HG02763 (cell line): ENCODE data around the gene RGS1.

Experiments
- ATAC-seq: cut with Tn5 transposase; IDR thresholded peaks from one replicate; pipeline ENCODE4 v1.9.1; 2021; ENCODE audit warnings: mild to moderate bottlenecking, moderate library complexity; ENCODE audit not compliant: unreplicated experiment

The RGS1 gene

DNA sequence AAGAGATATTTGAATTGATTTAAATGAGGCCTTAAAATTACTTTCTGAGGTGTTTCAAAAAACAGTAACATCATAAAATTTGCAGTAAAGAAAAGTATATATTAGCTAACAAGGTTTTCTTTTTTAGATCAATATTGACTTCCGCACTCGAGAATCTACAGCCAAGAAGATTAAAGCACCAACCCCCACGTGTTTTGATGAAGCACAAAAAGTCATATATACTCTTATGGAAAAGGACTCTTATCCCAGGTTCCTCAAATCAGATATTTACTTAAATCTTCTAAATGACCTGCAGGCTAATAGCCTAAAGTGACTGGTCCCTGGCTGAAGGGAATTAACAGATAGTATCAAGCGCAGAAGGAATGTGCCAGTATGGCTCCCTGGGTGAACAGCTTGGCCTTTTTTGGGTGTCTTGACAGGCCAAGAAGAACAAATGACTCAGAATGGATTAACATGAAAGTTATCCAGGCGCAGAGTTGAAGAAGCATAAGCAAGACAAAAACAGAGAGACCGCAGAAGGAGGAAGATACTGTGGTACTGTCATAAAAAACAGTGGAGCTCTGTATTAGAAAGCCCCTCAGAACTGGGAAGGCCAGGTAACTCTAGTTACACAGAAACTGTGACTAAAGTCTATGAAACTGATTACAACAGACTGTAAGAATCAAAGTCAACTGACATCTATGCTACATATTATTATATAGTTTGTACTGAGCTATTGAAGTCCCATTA is 3.6 kb downstream of the RGS1 start:
- no peak for ATAC-seq

DNA sequence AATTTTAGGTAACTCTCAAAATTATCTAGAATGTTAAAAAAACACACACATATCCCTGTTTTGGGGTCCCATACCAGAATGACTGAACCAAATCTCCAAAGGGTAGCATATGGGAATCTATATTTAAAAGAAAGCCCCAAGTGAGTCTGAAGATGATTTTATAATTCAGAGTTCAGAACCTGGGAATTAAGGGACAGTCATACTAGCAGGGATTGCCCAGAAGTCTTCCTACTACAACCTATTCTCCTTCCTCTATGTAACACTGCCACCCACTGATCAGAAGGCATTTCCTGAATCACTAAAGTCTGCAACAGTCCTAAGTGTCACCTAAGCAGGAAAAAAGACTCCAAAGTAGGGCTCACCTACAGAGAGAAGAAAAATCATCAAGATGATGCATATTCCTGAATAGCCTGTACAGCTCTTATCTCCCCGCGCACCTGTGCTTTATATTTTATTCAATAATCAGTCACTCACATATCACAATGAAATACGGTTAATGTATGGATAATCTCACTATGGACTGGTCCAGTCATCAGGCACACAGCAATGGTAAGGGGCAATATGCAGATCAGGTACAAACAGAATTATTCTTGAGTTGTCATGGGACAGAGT is 4.9 kb downstream of the RGS1 start:
- peak; percentile 37 for ATAC-seq

DNA sequence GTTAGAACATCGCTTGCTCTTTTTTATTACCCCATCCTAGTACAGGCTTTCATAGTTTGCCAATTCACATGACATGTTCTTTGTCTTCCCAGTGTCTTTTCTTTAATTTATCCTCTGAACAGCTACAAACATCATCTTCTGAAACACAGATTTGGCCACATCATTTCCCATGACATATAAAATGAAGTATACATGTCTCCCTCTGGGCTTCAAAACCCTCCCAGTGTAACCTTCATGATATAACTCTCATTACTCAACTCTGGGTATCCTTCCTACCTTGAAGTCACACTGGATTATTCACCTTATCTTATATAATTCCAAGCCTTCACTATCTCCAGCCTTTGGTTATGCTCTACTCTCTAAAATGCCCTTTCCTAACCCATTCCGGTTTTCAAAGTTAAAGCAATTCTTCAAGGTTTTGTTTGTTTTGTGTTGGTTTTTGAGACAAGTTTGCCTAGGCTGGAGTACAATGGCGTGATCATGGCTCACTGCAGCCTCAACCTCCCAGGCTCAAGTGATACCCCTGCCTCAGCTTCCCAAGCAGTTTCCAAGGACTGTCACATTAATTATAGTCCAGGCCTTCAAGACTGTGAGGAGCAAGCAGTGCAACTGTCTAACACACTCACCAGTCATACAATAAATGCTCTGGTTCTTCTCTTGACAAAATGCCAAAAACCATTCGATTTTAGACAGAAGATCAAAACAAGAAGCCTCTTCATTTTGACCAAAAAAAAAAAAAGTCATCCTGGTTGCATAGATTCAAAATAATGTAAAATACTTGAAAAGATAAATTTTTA is 5.8 kb downstream of the RGS1 start:
- ATAC-seq = peak; percentile 11

DNA sequence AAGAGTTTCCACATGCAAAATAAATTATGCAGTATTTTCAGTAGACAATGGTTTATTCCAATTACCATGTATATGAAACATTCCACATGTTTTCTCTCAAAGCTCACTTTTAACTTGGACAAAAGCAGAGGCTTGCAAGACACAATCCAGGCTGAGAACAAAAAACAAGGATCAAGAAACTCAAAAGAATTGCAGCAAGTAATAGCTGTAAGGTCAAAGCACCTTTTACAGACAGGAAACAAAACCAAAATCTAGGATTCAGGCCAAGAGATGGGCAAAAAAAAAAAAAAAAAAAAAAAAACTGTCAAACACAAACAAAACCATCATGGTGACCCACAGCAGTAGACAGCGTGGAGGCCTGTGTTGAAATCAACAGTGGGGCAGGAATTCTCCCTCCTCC is 9.3 kb downstream of the RGS1 start:
- no peak for ATAC-seq

DNA sequence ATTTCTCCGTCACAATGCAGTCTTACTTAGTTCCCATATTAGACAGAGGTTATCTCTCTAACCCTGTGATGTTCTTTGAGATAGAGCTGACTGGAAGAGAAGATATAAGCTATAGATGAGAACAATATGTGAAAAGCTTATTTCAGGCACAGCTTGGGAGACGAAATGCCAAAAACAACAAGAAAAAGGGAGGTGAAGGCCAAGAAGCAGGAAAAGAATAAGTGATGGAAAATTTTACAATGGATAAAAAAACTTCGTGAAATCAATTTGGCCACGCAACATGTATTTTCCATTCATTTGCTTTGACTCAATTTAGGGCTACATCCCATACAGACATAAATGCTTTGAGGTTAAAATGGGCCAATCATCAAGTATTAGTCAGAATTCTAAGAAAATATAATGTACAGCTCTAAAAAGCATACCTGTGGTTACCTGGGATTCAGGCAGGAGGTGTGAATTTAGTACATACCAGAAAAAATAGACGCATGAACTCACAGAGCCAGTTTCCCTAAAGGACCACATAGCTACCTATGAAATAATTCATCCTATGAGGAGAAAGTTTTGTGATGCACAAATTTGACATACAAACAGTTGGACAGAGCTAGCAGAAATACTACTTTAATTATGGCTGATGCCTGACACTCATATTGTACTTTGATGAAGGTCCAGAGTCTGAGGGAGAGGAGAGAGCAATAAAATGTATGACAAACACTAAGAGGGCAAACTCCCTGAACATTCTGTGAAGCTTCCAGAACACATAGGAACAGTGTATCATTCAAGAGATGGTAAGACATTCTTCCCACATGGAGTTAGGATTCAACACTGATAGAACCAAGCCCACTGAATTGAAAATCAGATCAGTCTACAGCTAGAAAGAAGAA is 12.1 kb downstream of the RGS1 start:
- ATAC-seq = no peak

DNA sequence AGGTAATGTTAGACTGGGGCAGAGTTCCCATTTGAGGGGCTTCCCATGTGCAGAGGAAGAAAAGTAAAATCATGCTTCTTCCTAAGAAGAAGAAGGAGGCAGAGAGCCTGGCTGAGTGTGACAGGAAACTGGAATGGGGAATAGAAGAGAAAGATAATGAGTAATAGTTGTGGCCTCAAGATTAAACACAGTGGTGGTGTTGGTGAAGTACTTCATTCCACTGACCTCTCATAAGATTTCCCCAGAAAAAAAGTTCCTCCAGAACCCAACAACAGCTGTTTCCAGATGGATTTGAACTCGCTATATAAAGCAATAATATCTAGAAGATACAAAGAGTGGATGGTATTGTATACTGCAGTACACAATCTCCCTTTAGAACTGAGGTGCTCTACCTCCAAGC is 13.0 kb downstream of the RGS1 start:
- no peak for ATAC-seq

DNA sequence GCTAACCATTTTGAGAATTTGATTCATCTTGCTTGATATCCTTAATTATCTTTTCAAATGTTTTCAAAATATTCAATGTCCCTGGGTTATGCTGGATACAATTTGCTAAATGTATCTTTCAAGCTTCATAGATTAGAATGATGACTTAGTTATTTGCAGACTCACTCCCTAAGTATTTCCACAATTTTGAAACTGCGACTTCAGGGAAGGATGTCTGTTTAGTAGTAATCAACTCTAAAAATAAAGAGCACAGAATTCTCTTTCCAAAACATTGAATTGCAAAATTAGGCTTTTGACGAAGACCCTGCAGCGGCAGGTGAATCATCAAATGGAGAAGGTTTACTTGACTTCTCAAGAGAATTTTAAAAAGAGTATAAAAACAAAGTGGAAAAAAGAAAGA is 14.2 kb downstream of the RGS1 start:
- no peak for ATAC-seq

DNA sequence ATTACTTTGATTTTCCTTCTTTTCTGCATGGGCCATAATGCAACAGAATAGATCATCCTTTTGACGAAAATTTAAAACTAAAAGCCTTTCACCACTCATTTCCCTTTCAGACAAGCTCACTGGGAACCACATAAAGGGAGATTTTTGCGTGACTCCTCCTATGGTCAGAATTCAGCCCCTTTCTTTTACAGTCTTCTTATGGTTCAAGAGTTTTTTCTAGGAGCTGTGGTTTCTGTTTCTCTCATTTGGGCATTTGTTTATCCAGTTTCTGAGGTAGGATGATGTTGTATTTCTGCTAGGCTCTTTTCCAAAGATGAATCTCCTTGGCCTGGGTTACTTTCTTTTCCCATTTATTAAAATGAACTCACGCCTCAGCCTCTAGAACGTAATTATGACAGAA is 16.9 kb downstream of the RGS1 start:
- ATAC-seq = no peak

DNA sequence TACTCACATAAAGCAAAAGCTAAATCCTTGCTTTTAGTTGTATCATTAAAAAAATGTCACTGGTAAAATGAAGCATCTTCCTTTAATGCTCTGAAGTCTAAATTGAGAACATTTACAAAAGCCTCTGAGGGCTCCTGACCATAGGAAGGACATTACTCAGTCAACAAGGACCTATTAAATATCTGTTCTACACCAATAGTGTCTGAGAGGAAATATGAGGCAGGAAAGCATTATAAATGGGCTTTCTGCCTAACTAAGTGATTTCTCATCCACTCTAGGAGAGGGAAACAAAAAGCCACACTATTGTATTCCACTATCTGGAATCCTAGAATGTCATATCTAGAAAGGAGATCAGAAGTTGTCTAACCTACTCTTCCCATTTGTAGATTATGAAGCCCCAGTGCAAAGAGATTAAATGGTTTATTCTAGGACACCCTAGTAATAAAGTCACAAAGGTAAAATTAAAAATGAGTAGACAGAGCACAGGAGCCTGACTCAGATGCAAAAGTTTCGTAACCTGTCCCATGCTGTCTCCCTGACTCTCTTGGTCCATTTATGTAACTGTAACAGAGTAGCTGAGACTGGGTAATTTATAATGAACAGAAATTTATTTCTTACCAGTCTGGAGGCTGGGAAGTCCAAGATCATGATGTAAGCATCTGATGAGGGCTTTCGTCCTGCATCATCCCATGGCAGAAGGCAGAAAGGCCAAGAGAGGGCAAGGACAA is 17.6 kb downstream of the RGS1 start:
- ATAC-seq = no peak

DNA sequence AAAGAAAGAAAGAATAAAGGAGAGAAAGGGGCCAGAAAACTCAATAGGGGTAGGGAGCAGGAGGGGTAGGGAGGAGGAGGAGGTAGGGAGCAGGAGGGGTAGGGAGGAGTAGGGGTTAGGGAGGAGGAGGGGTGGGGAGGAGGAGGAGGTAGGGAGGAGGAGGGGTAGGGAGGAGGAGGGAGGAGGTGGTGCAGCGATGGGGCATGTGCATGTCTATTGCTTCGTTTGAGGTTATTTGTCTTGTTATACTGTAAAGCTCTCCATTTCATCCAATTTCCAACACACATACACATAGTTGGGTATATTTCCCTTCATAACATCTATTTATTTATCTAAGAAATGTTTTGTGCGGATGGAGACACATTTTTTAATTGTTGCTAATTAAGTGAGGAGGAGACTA is 19.7 kb downstream of the RGS1 start:
- no peak for ATAC-seq

DNA sequence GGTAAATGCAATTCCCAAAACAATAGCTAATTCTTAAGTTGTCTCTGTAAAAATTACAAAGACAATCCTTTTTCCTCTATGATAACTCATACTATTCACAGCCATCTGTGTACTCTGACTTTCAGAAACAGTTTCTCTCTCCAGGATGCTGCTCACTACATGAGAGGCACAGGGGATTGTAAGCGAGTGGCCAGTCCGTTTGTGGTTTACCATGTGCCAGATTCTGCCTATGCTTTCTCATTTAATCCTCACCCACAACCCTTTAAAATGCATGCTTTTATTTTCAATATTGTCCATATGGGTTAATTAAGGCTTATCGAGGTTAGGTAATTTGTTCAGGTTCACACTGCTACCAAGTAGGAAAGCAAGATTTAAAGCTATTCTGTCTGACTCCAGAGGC is 23.0 kb downstream of the RGS1 start:
- ATAC-seq = no peak

DNA sequence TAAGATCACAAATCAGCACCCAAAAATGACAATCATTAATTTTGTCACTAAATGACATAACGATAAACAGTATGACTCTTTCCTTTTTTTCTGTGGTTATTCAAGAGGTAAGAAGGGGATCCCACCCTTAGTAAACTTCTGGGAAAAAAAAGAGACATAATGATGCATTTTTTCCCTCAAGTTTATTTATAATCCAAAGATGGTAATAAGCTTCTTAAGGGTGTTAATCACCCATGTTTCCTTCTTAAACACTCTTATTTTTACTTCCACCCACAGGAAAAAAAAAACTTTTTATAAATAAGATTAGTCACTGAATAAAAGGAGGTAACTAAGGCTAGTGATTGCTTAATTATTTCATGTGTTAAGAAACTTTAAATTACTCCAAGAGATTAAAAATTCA is 24.7 kb downstream of the RGS1 start:
- no peak for ATAC-seq

DNA sequence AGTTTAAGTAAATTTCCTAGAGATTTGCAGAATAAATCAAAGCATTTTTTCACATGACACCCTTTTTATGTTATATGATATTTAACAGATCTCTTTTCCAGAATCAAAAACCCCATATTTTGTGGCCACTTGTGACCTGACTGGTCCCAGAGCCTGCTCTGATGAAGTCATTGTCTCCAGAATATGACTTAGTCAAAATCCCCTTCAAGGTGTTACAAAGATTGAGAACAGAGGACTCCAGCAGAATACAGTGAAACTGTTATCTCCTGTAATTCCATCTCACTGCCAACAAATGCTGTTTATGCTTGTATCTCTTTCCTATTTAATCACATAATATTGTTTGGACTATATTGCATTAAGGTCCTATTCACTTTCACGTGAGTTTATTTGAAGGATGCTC is 25.6 kb downstream of the RGS1 start:
- ATAC-seq = peak; percentile 36

DNA sequence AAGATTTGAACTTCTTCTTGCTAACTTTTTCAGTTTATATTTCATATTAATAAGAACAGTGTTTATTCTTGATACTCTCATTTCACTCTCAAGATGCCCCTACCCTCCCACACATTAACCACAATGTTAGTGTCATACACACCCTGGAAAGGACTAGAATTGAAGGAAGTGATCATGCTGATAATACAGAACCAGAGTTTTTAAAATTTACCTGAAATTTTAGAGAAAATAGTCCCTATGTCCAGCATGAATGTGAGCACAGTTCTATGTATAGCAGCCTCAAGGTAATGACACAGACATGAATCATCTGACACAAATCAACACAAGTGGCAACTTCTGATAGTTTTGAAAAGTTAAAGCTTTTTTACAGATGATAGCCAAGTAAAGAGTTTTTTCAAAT is 26.0 kb downstream of the RGS1 start:
- ATAC-seq = peak; percentile 38

DNA sequence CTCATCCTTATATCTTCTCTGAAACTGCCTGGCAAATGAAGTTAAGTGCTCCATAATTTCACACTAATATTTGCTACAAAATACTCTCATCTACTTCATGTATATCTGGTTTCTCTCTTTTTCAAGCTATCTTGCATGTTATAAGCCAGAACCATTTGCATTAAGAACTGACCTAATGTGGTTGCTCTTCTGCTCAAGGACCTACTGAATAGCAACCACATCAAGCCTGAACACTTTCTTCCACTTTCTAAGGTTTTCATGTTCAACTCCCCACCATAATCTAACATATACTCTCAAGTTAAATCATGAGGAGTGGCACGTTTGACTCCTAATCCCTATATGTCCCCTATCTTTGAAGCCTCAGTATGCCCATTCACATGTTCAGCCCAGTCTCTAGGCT is 27.2 kb downstream of the RGS1 start:
- ATAC-seq = no peak

DNA sequence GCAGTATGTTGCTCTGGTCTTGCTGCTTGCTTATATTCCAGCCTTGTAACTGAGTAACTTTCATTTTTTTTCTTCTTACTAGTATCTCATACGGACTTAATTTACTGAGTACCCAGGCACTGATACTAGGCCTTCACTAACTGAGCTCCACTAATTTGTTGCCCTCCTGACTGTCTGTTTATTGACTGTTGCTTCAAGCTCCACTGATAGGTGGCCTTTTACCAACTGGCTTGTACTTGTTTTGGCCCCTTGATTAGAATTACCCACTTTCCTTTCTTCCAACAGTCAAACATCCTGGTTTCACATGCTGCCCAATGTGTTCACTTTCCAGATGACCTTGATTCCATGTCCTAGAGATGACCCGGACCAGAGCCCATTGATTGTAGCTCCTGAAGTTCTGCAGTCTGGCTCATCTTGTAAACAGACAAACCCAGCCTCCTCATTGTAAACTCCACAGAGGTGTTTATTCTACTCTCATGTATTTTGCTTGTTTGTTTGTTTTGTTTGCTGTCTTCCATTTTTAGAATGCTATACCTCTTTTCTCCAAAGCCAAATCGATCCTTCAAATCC is 27.7 kb downstream of the RGS1 start:
- no peak for ATAC-seq

DNA sequence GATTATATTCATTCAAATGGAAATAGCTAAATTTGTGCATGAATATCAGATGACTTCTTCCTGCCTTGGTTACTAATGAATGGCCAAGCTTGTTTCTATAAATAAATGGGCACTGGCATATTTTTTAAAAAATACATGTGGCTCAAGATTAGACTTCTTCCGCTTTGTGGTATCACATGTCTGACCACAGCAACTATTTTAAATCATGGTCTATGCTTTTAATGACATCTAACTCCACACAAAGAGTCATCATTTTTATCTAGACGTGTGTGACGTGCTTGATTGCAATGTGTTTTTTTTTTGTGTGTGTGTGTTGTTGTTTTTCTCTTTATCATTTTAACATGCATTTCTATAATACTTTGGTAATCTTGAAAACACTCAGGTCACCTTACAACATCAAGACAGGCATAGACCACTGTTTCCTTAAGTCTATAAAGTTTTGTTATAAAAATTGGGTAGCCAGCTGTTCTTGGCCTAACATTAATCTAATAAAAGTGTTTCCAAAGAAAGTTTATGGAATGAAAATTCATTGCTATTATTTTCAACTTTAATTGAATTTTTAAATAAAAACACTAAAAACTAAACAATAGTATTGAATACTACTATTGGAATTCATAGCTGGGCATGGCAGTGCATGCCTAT is 29.5 kb downstream of the RGS1 start:
- ATAC-seq = peak; percentile 27

DNA sequence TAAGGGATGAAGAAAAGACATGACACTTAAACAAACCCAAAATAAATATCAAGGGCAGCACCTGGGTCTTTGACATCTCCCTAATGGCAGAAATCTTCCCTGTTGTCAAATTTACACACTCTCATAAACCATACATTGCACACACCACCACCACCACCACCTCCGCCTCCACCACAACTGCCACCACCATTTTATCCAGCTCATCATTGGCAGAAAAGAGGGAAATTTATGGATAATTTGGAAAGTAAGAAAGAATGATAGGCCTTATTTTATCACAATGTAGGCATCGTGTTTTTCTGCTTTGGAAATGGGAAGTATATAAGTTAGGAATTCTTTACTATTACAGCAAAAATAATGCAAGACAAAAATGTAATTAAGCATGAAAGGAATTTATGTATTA is 33.1 kb downstream of the RGS1 start:
- no peak for ATAC-seq
